GM18951 (cell line): Measurements from ENCODE around the gene RIPPLY3.
"Not testable (repeated sequence)": the region's sequence is repeated elsewhere in the genome, so short reads cannot be mapped to it uniquely, and the experiment has no call there.

ENCODE experiments used
- POLR2A ChIP-seq: IDR thresholded peaks from 4 replicates; pipeline ENCODE4 v1.6.1; 2011; ENCODE audit warnings: mild to moderate bottlenecking; ENCODE audit not compliant: insufficient read length, insufficient read depth; ENCODE audit errors: extremely low read depth
- in situ Hi-C: fragments of 300-500 bp; cut with MboI; formaldehyde crosslinking; loops from one replicate; pipeline ENCODE4 v1.12.0; 2022; ENCODE audit warnings: low sequenced_read_pairs, mixed read lengths, inconsistent platforms; ENCODE audit not compliant: unreplicated experiment

RIPPLY3 gene

DNA sequence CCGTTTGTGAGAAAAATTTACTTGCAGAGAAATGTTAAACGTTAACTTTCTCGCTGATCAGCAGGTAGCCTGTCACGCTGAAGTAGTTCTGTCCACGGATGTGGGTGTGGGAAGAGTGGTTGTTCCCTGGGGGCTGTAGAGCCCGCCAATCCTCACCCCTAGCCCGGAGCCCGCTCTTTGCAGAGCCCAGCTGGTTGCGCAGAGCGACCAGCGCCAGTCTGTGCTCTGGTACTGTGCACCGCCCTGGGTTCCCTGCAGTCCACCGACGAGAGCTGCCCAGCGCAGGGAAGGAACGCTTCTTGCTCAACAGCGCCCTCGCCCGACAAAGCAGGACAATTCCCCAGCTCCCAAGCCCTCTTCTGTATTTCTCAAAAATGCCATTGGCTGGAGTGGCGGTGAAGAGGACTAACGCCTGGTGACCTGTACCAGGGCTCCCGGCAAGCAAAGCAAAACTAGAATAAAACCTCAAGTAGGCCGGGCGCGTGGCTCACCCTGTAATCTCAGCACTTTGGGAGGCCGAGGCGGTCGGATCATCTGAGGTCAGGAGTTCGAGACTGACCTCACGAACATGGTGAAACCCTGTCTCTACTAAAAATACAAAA, 3.3 kb downstream of the RIPPLY3 start:
- in situ Hi-C loops, result no loop called here
- TF ChIP-seq POLR2A, result no peak

DNA sequence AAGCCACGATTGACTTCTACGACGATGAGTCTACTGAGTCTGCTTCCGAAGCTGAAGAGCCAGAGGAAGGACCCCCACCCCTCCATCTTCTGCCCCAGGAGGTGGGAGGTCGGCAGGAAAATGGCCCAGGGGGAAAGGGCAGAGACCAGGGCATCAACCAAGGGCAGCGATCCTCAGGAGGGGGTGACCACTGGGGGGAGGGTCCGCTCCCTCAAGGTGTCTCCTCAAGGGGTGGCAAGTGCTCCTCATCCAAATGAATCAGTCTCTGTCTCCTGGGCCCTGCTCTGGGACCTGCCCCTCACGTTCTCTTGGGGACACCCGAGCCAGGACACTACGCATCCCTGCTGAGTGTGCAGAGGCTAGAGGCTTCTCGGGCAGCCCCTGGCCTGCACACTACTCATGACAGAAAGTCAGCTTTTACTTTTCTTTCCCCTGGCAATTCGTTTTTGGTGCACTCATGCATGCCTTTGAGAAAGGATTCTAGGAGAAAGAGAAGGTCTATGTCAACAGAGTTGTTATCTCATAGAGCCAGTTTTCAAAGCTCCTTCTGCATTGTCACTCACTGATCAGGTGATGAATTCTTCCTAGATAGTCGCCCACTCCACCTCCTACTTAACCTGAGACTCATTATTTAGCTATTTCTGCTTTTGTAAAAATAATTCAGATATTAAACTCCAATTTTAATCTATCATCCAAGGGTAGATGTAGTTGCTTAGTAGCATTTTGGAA, 11.6 kb downstream of the RIPPLY3 start:
- in situ Hi-C loops, result no loop called here
- no peak for TF ChIP-seq POLR2A

DNA sequence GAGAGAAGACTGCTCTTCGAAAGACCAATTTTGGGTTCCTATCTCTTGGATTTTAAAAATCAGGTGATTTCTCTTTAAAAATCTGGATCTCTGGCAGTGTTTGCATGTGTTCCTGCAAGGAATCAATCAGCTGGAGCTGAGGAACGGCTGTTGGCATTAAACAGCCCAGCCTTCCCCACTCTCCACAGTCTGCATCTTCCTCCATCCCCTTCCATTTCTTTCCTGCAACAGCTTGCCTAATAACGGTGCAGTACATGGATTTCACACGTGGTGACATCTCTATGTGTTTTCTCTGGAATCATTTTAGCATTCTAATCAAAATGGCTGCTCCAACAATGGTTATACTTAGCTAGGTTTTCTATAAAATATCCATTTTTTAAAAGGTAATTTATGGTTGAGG, 20.0 kb downstream of the RIPPLY3 start:
- no peak for TF ChIP-seq POLR2A

DNA sequence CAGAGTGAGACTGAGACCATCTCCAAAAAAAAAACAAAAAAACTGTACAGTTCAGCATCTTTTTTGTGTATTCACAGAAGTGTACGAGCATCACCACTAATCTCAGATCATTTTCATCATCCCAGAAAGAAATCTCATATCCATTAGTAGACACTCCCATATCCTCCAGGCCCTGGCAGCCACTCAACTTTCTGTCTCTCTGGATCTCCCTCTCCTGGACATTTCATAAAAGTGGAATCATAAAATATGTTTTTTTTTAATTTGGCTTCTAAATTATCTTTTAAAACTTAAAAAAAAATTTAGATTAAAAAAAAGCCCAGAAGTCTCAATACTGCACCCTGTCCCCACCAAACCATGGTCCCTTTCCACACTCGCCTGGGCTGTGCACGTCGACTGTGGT, 22.1 kb downstream of the RIPPLY3 start:
- TF ChIP-seq POLR2A, result no peak
- in situ Hi-C loops, result no loop called here

More for the DNA sequence above, 20.0 kb downstream of the RIPPLY3 start:
- in situ Hi-C loops, result no loop called here

DNA sequence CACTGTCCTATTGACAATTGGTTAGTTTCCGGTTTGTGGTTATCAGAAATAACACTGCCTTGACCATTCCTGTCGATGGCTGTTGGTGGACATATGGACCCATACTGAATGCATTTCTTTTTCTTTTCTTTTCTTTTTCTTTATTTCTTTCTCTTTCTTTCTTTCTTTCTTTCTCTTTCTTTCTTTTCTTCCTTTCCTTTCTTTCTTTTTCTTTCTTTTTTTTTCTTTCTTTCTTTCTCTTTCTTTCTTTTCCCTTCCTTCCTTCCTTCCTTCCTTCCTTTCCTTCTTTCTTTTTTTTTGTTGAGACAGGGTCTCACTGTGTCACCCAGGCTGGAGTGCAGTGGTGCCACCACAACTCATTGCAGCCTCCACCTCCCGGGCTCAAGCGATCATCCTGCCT, 24.4 kb downstream of the RIPPLY3 start:
- no peak for TF ChIP-seq POLR2A
- in situ Hi-C loops, result no loop called here

DNA sequence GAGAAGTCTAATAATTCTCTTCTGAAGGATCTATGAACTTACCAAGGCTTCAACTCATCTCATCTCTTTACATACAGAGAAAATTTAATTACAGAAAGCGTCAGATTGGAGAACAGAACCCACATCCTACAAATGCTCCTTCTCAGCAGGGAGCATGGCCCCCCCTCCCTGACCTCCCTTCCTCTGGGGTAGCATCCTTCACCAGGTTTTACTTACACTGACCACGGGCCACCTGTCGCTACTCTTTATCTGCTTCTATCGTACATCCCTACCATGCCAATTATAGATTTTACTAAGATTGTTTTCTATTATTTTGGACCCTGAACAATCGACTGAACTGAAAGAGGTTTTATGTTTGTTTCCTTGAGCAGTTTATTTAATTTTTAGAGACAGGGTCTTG, 25.8 kb downstream of the RIPPLY3 start:
- no peak for TF ChIP-seq POLR2A
- in situ Hi-C loops, result no loop called here

DNA sequence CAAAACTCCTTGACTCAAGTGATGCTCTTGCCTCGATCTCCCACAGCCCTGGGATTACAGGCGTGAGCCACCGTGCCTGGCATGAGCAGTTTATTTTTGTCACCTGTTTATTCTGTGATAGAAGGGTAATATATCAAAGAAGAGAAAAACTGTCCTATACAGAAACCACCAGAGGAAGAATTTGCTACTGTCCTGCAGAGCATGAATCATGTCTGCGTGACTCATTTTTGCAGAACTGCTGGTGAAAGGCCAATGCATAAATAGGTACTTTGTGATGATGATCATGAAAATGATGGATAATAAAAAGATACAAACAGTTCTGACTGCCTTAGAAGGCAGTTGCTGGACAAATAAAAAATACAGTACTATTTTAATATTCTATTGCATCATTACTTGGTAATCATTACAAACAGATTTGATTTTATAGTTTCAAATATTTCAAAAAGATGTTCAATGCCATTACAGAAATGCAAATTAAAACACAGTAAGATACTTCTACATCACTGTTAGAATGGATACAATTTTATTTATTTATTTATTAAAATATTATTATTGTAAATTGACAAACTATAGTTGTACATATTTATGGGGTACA, 26.5 kb downstream of the RIPPLY3 start:
- TF ChIP-seq POLR2A, result no peak
- in situ Hi-C loops, result no loop called here

DNA sequence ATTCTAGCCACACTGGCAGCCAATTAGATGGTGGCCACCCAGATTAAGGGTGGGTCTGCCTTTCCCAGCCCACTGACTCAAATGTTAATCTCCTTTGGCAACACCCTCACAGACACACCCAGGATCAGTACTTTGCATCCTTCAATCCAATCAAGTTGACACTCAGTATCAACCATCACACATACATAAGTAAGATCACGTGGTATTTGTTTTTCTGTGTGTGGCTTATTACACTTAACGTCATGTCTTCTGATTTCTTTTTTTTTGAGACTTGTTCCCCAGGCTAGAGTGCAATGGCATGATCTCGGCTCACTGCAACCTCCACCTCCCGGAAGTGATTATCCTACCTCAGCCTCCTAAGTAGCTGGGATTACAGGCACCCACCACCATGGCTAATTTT, 27.9 kb downstream of the RIPPLY3 start:
- in situ Hi-C loops, result not testable (repeated sequence)

DNA sequence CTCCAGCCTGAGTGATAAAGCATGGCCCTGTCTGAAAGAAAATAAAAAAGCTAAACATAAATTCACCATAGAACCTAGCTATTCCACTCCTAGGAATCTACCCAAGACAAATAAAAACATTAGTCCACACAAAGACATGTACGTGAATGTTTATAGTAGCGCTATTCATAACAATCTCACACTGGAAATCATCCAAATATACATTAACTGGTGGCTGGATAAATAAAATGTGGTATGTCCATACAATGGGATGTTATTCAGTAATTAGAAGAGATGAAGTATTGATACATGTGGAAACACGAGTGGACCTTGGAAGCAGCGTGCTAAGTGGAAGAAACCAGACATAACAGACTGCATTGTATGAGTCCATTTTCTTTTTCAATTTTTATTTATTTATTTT, 29.7 kb downstream of the RIPPLY3 start:
- in situ Hi-C loops, result no loop called here
- TF ChIP-seq POLR2A, result no peak

DNA sequence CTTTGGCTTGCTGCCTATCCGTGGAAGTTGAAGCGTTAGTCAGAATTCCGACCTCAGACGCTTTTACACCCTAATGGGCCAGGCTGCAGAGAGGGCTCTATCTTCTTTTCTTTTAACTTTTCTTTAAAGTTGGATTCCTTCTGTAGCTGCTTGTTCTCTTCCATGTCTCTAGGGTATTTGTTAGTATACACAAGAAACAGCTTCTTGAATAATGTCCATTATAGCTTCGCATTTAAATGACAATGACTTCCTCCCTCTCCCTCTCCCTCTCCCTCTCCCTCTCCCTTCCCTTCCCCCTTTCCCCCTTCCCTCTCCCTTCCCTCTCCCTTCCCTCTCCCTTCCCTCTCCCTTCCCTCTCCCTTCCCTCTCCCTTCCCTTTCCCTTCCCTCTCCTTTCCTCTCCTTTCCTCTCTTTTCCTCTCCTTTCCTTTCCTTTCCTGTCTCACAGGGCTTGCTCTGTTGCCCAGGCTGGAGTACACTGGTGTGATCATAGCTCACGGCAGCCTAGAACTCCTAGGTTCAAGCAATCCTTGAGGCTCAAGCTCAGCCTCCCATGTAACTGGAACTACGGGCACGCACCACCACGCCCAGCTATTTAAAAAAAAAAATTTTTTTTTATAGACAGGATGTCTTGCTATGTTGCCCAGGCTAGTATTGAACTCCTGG, 33.0 kb downstream of the RIPPLY3 start:
- in situ Hi-C loops, result no loop called here
- TF ChIP-seq POLR2A, result no peak

DNA sequence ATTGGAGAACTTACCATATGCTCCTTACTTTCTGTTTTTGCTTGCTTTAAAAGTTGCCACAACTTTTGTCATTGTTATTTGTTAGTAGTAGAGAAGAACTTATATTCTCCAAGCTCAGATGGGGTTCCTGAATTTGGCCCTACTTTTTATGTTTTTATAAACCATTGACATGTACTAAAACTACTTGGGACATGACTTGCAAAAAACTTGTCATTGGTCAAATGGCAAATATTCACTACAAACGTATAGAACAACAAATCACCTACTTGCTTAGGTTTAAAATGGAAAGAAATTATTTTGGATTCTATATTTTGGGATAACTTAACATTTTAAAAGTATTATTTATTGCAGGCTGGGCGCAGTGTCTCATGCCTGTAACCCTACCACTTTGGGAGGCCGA, 33.7 kb downstream of the RIPPLY3 start:
- in situ Hi-C loops, result no loop called here
- no peak for TF ChIP-seq POLR2A

DNA sequence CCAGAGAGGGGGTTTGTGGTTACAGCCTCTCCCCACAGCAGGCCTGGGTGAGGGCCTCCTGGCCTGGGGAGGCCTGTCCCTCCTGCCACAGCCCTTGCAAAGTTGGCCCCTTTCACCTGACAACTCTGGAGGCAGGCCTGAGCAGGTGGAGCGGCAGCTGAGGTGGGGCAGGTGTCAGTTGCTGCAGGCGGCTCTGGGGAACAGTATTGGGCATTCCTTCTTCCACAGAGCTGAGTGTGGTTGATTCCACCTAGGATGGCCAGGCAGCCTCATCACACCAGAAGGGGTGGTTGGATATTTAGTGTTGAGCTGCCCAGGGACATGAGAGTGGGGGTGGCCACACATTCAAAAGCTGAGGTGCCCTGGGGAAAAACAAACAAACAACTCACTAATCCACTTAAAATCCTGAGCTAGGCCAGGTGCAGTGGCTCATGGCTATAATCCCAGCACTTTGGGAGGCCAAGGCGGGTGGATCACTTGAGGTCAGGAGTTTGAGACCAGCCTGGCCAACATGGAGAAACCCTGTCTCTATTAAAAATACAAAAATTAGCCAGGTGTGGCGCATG, 35.3 kb downstream of the RIPPLY3 start:
- in situ Hi-C loops, result no loop called here
- no peak for TF ChIP-seq POLR2A

DNA sequence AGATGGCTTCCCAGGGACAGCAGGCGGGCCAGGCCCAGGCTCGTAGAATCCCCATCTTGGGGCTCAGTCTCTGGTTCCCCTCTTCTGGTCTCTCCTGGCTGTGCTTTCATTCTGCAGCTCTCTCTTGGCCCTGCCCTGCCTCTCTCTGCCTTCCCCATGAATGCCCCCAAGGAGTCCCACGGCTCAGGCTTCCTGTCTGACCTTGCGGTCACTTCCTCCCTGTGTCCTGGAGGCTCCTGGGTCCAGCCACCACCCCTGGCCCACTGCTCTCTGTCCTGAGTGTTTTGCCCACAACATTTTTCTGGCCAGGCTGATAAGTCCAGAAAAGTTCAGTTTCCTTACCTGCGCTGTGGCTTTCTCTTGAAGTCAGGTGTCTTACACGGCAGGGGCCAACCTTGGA, 37.3 kb downstream of the RIPPLY3 start:
- in situ Hi-C loops, result no loop called here

More for the DNA sequence above, 37.3 kb downstream of the RIPPLY3 start:
- TF ChIP-seq POLR2A, result no peak
